Measurements from ENCODE around the gene TACR1. TPM values are rescaled to one million over a fixed set of nuclear protein-coding genes. Genes with fewer than 3 reads are reported as not detected.
"Not testable (repeated sequence)": the region's sequence is repeated elsewhere in the genome, so short reads cannot be mapped to it uniquely, and the experiment has no call there.

The TACR1 gene
- total RNA-seq, 1 donor from 2014 or later = not detected

DNA sequence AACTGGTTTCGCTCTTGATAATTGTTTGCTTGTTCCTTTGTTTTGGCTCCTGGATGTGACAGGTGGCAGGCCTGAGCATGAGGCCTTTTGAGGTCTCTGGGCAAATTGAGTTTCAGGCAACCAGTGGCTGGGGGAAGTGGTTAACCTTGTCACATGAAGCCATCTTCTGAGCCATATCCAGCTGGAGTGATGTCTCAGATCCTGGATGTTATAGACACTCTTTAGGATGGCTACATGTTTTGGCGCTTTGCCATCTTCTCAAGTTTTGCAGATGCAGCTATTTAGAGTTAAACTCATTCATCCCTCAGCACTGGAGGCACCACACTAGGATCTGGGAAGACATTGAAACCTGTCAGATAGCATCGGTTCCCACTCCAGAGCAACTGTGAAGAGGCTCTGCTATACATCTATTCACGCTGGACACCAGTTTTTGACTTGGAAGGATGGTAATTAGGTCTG lies 25.3 kb upstream of the TACR1 start:
- Mint-ChIP-seq H3K4me3 (no peak overlapping the region), H3K36me3 (ENCODE audit: low read depth) (no peaks in the 10 kb centered on the region), H3K27me3 (no peaks in the 10 kb centered on the region), H3K4me1 (no peaks in the 10 kb centered on the region), H3K9me3 (no peaks in the 10 kb centered on the region), H3K27ac (no peak overlapping the region)
- ChIA-PET CTCF (no interaction called here), POLR2A (no interaction called here)
- intact Hi-C loops (cut with micrococcal nuclease) = no loop called here
- ATAC-seq (ENCODE audit: low read depth) (no peak), DNase-seq (no peak)
- TF ChIP-seq, protein P1, sequence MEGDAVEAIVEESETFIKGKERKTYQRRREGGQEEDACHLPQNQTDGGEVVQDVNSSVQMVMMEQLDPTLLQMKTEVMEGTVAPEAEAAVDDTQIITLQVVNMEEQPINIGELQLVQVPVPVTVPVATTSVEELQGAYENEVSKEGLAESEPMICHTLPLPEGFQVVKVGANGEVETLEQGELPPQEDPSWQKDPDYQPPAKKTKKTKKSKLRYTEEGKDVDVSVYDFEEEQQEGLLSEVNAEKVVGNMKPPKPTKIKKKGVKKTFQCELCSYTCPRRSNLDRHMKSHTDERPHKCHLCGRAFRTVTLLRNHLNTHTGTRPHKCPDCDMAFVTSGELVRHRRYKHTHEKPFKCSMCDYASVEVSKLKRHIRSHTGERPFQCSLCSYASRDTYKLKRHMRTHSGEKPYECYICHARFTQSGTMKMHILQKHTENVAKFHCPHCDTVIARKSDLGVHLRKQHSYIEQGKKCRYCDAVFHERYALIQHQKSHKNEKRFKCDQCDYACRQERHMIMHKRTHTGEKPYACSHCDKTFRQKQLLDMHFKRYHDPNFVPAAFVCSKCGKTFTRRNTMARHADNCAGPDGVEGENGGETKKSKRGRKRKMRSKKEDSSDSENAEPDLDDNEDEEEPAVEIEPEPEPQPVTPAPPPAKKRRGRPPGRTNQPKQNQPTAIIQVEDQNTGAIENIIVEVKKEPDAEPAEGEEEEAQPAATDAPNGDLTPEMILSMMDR (IDR thresholded peaks at IDR 0.05) = no peak

DNA sequence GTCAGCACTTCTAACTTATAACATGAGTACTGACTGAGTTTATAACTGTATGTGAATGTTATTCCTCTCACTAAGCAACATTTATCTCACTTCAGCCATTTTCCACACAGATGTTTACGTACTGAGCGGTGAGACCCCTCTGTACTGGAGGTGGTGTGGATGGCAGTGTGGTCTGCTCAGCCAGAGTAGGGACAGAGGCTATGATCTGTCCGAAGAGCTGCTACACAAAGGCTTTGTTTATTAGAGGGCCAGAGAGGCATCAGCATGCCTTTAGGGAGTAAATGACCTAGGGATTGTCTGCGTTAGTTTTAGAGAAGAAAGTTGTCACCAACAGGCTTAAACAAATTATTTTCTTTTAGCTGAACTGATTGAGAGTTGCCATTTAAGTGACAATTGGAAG lies 23.2 kb upstream of the TACR1 start:
- TF ChIP-seq, protein P1 (IDR thresholded peaks at IDR 0.05) = no peak
- H3K27me3 Mint-ChIP-seq = peaks cover 12% of the 10 kb centered on the region
- intact Hi-C loops (cut with micrococcal nuclease) = no loop called here
- DNase-seq = no peak
- ChIA-PET POLR2A (no interaction called here), CTCF (no interaction called here)
- no peaks in the 10 kb centered on the region for H3K4me1 Mint-ChIP-seq
- no peak for ATAC-seq (ENCODE audit: low read depth)
- no peaks in the 10 kb centered on the region for H3K9me3 Mint-ChIP-seq
- no peak overlapping the region for H3K27ac Mint-ChIP-seq
- H3K36me3 Mint-ChIP-seq (ENCODE audit: low read depth) = no peaks in the 10 kb centered on the region
- H3K4me3 Mint-ChIP-seq = no peak overlapping the region

DNA sequence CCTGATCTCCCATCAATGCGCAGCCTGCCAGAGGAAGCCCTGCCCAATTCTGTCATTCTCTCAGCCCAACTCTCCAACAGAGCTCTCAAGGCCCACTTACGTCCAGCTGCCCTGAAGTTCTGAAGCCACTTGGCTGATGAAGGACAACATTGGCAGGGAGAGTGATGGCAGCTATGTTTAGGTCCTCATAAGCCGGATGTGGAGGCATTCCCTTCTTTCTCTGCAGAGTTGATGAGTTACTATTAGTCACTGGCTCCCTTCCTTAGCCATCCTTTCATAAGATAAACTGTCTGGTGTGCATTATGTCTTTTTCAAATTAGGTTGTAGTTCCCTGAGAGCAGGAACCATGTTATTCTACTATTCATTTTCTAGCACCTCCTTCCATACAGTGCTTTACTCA lies 22.5 kb upstream of the TACR1 start:
- no peak for DNase-seq
- Mint-ChIP-seq H3K9me3 (no peaks in the 10 kb centered on the region), H3K4me3 (no peak overlapping the region), H3K36me3 (ENCODE audit: low read depth) (no peaks in the 10 kb centered on the region), H3K27me3 (peaks cover 15% of the 10 kb centered on the region), H3K4me1 (no peaks in the 10 kb centered on the region), H3K27ac (no peak overlapping the region)
- no peak for ATAC-seq (ENCODE audit: low read depth)
- intact Hi-C loops (cut with micrococcal nuclease) = no loop called here
- POLR2A ChIA-PET = no interaction called here
- TF ChIP-seq, protein P1 (IDR thresholded peaks at IDR 0.05) = no peak
- CTCF ChIA-PET = no interaction called here

DNA sequence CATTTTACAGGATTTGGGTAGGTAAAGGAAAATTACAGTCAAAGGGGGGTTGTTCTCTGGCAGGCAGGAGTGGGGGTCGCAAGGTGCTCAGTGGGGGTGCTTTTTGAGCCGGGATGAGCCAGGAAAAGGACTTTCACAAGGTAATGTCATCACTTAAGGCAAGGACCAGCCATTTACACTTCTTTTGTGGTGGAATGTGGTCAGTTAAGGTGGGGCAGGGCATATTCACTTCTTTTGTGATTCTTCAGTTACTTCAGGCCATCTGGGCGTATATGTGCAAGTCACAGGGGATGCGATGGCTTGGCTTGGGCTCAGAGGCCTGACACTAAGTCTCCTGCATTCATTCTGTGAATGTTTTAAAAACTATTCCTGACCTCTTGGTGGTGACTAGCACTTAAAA lies 19.9 kb upstream of the TACR1 start:
- H3K27ac Mint-ChIP-seq; CTCF ChIA-PET; DNase-seq; ATAC-seq (ENCODE audit: low read depth); POLR2A ChIA-PET; intact Hi-C loops (cut with micrococcal nuclease); H3K9me3 Mint-ChIP-seq; H3K4me3 Mint-ChIP-seq; H3K4me1 Mint-ChIP-seq; H3K36me3 Mint-ChIP-seq (ENCODE audit: low read depth): not testable (repeated sequence)
- H3K27me3 Mint-ChIP-seq = peaks cover 15% of the 10 kb centered on the region

DNA sequence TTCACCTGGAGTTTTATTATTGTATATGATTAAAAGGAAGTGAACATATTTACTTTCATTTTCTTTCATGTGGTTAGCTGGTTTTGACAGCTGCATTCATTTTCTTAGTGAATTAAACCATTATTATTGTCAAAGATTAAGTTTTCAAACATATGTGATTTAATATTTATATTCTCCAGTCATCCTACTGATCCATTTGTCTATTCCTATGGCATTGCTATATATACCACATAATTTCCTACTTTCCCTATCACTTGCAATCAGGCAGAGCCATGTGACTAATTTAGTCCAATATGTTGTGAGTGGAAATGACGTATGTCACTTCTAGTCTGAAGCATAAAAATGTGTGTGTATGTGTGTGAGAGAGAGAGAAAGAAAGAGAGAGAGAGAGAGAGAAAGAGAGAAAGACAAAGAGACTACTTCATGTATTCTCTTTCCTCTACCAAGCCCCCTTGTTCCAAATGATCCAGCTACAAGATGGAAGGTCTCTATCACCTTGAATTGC lies 12.0 kb upstream of the TACR1 start:
- ChIA-PET CTCF (no interaction called here), POLR2A (no interaction called here)
- intact Hi-C loops (cut with micrococcal nuclease) = no loop called here
- TF ChIP-seq, protein P1 (IDR thresholded peaks at IDR 0.05) = no peak
- Mint-ChIP-seq H3K4me1 (peaks cover 4% of the 10 kb centered on the region), H3K36me3 (ENCODE audit: low read depth) (no peaks in the 10 kb centered on the region), H3K27me3 (peaks cover 10% of the 10 kb centered on the region), H3K9me3 (no peaks in the 10 kb centered on the region), H3K27ac (no peak overlapping the region), H3K4me3 (no peak overlapping the region)
- ATAC-seq (ENCODE audit: low read depth) (no peak), DNase-seq (no peak)

DNA sequence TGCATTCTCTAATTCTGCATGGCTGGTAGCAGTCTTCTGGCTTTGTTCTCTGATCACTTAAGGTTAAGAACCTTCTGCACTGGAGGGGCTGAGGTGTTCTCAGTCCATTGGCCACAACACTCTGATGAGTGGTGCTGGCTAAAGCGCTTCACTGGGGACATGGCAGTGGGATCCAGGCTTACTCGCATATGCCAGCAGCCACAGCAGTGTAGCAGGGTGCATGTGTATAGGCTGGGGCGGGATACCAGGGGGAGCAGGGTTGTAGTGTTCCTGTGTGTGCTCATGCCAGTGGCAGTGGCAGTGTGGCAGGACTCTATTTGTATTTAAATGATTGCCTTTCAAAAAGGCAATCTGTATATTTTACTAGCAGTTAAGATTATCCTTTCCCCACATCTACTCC lies 11.1 kb upstream of the TACR1 start:
- peaks cover 4% of the 10 kb centered on the region for H3K4me1 Mint-ChIP-seq
- no peaks in the 10 kb centered on the region for H3K36me3 Mint-ChIP-seq (ENCODE audit: low read depth)
- no peak overlapping the region for H3K27ac Mint-ChIP-seq
- peaks cover 10% of the 10 kb centered on the region for H3K27me3 Mint-ChIP-seq
- H3K4me3 Mint-ChIP-seq = no peak overlapping the region
- DNase-seq (no peak), ATAC-seq (ENCODE audit: low read depth) (no peak)
- TF ChIP-seq, protein P1 (IDR thresholded peaks at IDR 0.05) = no peak
- H3K9me3 Mint-ChIP-seq = no peaks in the 10 kb centered on the region
- ChIA-PET CTCF (no interaction called here), POLR2A (no interaction called here)
- intact Hi-C loops (cut with micrococcal nuclease) = no loop called here

All from activated B cell treated with CpG ODN at 0.5 μM for 24 hours (primary cell).